ENCODE measurements around the gene KCNG2. TPM values are rescaled to one million over a fixed set of nuclear protein-coding genes. Genes with fewer than 3 reads are reported as not detected.
A peak's percentile ranks its signal among the peaks of the same experiment; 100 is the strongest.

Gene KCNG2
- total and polyA plus RNA-seq, 7 experiments from 2014 or later: not detected

GRCh38 chr18:79902075-79902474, 104.3 kb downstream of the KCNG2 start:
- H3K9me3 ChIP-seq (ENCODE audit: control insufficient read depth in 2 of 3, low read length in 3 of 3): peaks cover 0 to 2% (median 0%) of the 10 kb centered on the region in 3 experiments

GRCh38 chr18:79902640-79903039, 104.9 kb downstream of the KCNG2 start:
- CTCF ChIA-PET: no interaction called here
- POLR2A ChIA-PET: no interaction called here

More at GRCh38 chr18:79902075-79902474, 104.3 kb downstream of the KCNG2 start:
- CTCF ChIA-PET: no interaction called here
- Histone ChIP-seq H3K4me3 (ENCODE audit: low read length) (no peak overlapping the region), H3K27me3 (ENCODE audit: control insufficient read depth in 2 of 2, insufficient read depth in 2 of 2, low read length in 2 of 2) (no peaks in the 10 kb centered on the region), H3K27ac (ENCODE audit: low read depth, low read length) (no peak overlapping the region), H3K4me1 (ENCODE audit: control insufficient read depth in 2 of 2, insufficient read depth in 2 of 2, low read length in 2 of 2) (no peaks in the 10 kb centered on the region), H3K36me3 (ENCODE audit: control insufficient read depth in 2 of 3, insufficient read depth in 3 of 3, low read length in 3 of 3) (peaks cover 0 to 20% (median 0%) of the 10 kb centered on the region in 3 experiments)
- peak overlapping the region in 1 of 9 donors; percentile 59 for H3K27ac Mint-ChIP-seq
- no peak overlapping the region for H3K4me3 Mint-ChIP-seq
- POLR2A ChIA-PET: no interaction called here
- no peaks in the 10 kb centered on the region for H3K27me3 Mint-ChIP-seq
- H3K4me1 Mint-ChIP-seq: peaks cover 0 to 8% (median 5%) of the 10 kb centered on the region in 7 donors
- intact Hi-C loops (cut with micrococcal nuclease): no loop called here
- ATAC-seq (no peak), DNase-seq (peak in 1 of 9 donors; percentile 19)
- H3K36me3 Mint-ChIP-seq: peaks cover 10 to 33% (median 19%) of the 10 kb centered on the region in 5 donors
- peaks cover 4 to 21% (median 10%) of the 10 kb centered on the region in 11 donors for H3K9me3 Mint-ChIP-seq

DNA sequence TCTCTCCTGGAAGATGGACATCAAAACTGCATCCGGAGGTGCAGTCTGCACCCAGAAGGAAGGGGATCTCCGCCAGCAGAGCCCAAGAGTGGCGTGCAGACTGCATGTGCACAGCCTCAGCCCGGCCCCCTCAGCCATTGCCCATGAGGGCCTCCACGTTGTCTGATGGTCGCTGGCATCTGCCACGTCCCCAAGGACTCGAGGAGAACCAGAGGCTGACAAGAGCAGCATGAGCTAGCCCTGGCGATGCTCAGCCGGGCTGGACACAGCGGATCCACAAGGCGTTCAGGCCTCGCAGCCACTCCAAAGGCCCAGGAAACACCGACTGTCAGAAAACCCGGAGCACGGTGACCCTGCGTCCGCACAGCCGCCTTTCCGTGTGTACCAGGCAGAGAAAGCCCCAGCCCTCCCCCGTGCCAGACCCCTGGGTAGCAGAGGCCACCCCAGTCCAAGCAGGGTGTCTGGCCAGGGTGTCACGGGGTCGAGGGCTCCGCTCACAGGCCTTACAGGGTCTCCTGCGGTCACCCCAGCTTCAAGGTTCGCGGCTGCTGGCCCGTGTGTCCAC, 105.4 kb downstream of the KCNG2 start:
- H3K4me1 ChIP-seq (ENCODE audit: control insufficient read depth in 2 of 2, insufficient read depth in 2 of 2, low read length in 2 of 2): no peaks in the 10 kb centered on the region
- peak overlapping the region in 1 of 9 donors; percentile 25 for H3K27ac Mint-ChIP-seq
- H3K27me3 ChIP-seq (ENCODE audit: control insufficient read depth in 2 of 2, insufficient read depth in 2 of 2, low read length in 2 of 2): no peaks in the 10 kb centered on the region
- CTCF ChIA-PET: no interaction called here
- H3K4me3 ChIP-seq (ENCODE audit: low read length): no peak overlapping the region
- peaks cover 0 to 20% (median 0%) of the 10 kb centered on the region in 3 experiments for H3K36me3 ChIP-seq (ENCODE audit: control insufficient read depth in 2 of 3, insufficient read depth in 3 of 3, low read length in 3 of 3)
- ATAC-seq: no peak
- intact Hi-C loops (cut with micrococcal nuclease): no loop called here
- peaks cover 11 to 30% (median 14%) of the 10 kb centered on the region in 5 donors for H3K36me3 Mint-ChIP-seq
- peak in 1 of 9 donors; percentile 16 for DNase-seq
- H3K27ac ChIP-seq (ENCODE audit: low read depth, low read length): no peak overlapping the region
- peaks cover 0 to 8% (median 1%) of the 10 kb centered on the region in 7 donors for H3K4me1 Mint-ChIP-seq
- no peak overlapping the region for H3K4me3 Mint-ChIP-seq
- POLR2A ChIA-PET: no interaction called here
- no peaks in the 10 kb centered on the region for H3K27me3 Mint-ChIP-seq
- H3K9me3 Mint-ChIP-seq: peaks cover 0 to 10% (median 1%) of the 10 kb centered on the region in 11 donors
- no peaks in the 10 kb centered on the region for H3K9me3 ChIP-seq (ENCODE audit: control insufficient read depth in 2 of 3, low read length in 3 of 3)

More at GRCh38 chr18:79902640-79903039, 104.9 kb downstream of the KCNG2 start:
- no peak for ATAC-seq
- intact Hi-C loops (cut with micrococcal nuclease): no loop called here
- DNase-seq: peak in 1 of 9 donors; percentile 17
- Mint-ChIP-seq H3K9me3 (peaks cover under 1 to 16% (median 4%) of the 10 kb centered on the region in 11 donors), H3K27me3 (no peaks in the 10 kb centered on the region), H3K36me3 (peaks cover 10 to 31% (median 15%) of the 10 kb centered on the region in 5 donors), H3K27ac (peak overlapping the region in 1 of 9 donors; percentile 29), H3K4me3 (no peak overlapping the region), H3K4me1 (peaks cover 0 to 8% (median 5%) of the 10 kb centered on the region in 7 donors)
- H3K9me3 ChIP-seq (ENCODE audit: control insufficient read depth in 2 of 3, low read length in 3 of 3): no peaks in the 10 kb centered on the region
- no peaks in the 10 kb centered on the region for H3K4me1 ChIP-seq (ENCODE audit: control insufficient read depth in 2 of 2, insufficient read depth in 2 of 2, low read length in 2 of 2)
- H3K4me3 ChIP-seq (ENCODE audit: low read length): no peak overlapping the region
- no peaks in the 10 kb centered on the region for H3K27me3 ChIP-seq (ENCODE audit: control insufficient read depth in 2 of 2, insufficient read depth in 2 of 2, low read length in 2 of 2)
- no peak overlapping the region for H3K27ac ChIP-seq (ENCODE audit: low read depth, low read length)
- peaks cover 0 to 20% (median 0%) of the 10 kb centered on the region in 3 experiments for H3K36me3 ChIP-seq (ENCODE audit: control insufficient read depth in 2 of 3, insufficient read depth in 3 of 3, low read length in 3 of 3)

- no peak overlapping the region for H3K4me3 Mint-ChIP-seq
- no peaks in the 10 kb centered on the region for H3K9me3 ChIP-seq (ENCODE audit: control insufficient read depth in 2 of 3, low read length in 3 of 3)
- H3K27me3 Mint-ChIP-seq: no peaks in the 10 kb centered on the region
- H3K4me1 ChIP-seq (ENCODE audit: control insufficient read depth in 2 of 2, insufficient read depth in 2 of 2, low read length in 2 of 2): no peaks in the 10 kb centered on the region
- peaks cover 15 to 38% (median 21%) of the 10 kb centered on the region in 5 donors for H3K36me3 Mint-ChIP-seq
- peak; percentile 5 for ATAC-seq
- H3K4me3 ChIP-seq (ENCODE audit: low read length): no peak overlapping the region
- peaks cover 0 to 10% (median 1%) of the 10 kb centered on the region in 11 donors for H3K9me3 Mint-ChIP-seq
- intact Hi-C loops (cut with micrococcal nuclease): no loop called here
- no peak overlapping the region for H3K27ac ChIP-seq (ENCODE audit: low read depth, low read length)
- ChIA-PET POLR2A (interaction anchor here (1.5 kb wide), 1 partner anchor 10 kb away, joined by 3 read pairs; no protein-coding TSS in a partner anchor), CTCF (no interaction called here)
- H3K4me1 Mint-ChIP-seq: peaks cover 0 to 9% (median 3%) of the 10 kb centered on the region in 7 donors
- DNase-seq: peak in 1 of 9 donors; percentile 11
- H3K36me3 ChIP-seq (ENCODE audit: control insufficient read depth in 2 of 3, insufficient read depth in 3 of 3, low read length in 3 of 3): peaks cover 0 to 20% (median 0%) of the 10 kb centered on the region in 3 experiments
- no peak overlapping the region for H3K27ac Mint-ChIP-seq
- H3K27me3 ChIP-seq (ENCODE audit: control insufficient read depth in 2 of 2, insufficient read depth in 2 of 2, low read length in 2 of 2): no peaks in the 10 kb centered on the region
These were observed 106.1 kb downstream of the KCNG2 start for GRCh38 chr18:79903787-79904356.

DNA sequence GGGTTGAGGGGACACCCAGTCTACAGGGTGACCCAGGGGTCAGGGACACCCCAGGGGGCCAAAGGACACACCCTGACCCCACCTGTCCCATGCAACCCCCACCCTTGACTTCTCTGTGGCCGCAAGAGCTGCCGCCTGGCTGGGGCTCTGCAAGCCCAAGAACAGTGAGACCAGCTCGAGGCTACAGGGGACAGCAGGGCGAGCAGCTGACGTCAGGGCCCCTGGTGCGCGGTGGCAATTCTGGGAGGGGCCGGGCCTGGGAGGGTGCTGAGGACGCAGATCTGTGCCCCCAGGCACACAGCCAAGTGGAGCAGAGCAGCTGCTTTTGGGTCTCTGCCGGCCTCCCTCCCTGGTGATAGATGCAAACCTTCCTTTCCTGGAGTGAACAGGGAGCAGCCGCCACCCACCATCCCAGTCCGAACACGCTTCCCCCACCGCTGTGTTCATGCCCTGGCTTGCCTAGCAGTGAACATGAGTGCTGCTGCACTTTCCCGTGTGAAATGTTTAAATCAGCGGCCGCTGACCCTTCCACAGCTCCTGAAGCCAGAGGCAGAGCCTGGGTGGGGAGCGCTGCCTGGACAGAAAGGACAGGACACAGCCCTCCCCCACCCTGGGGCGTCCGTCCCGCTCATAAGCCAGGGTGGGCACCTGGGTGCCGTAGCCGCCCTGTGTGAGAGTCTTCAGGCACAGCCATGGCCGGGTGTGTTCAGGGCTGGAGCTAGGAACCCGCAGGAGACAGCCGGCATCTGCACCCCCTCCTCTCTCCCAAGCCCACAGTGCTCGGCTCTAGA, 106.8 kb downstream of the KCNG2 start:
- Histone ChIP-seq H3K27ac (ENCODE audit: low read depth, low read length) (no peak overlapping the region), H3K9me3 (ENCODE audit: control insufficient read depth in 2 of 3, low read length in 3 of 3) (no peaks in the 10 kb centered on the region), H3K4me1 (ENCODE audit: control insufficient read depth in 2 of 2, insufficient read depth in 2 of 2, low read length in 2 of 2) (no peaks in the 10 kb centered on the region), H3K27me3 (ENCODE audit: control insufficient read depth in 2 of 2, insufficient read depth in 2 of 2, low read length in 2 of 2) (no peaks in the 10 kb centered on the region), H3K36me3 (ENCODE audit: control insufficient read depth in 2 of 3, insufficient read depth in 3 of 3, low read length in 3 of 3) (peaks cover 0 to 27% (median 0%) of the 10 kb centered on the region in 3 experiments), H3K4me3 (ENCODE audit: low read length) (no peak overlapping the region)
- no peak overlapping the region for H3K4me3 Mint-ChIP-seq
- peaks cover 0 to 16% (median 3%) of the 10 kb centered on the region in 7 donors for H3K4me1 Mint-ChIP-seq
- peaks cover 15 to 41% (median 25%) of the 10 kb centered on the region in 5 donors for H3K36me3 Mint-ChIP-seq
- ATAC-seq (peak; percentile 7), DNase-seq (peak in 1 of 9 donors; percentile 15)
- CTCF ChIA-PET: no interaction called here
- POLR2A ChIA-PET: interaction anchor here (1.5 kb wide), 1 partner anchor 11 kb away, joined by 3 read pairs; no protein-coding TSS in a partner anchor
- intact Hi-C loops (cut with micrococcal nuclease): no loop called here
- no peaks in the 10 kb centered on the region for H3K27me3 Mint-ChIP-seq
- no peak overlapping the region for H3K27ac Mint-ChIP-seq
- H3K9me3 Mint-ChIP-seq: peaks cover 0 to 14% (median 1%) of the 10 kb centered on the region in 11 donors

DNA sequence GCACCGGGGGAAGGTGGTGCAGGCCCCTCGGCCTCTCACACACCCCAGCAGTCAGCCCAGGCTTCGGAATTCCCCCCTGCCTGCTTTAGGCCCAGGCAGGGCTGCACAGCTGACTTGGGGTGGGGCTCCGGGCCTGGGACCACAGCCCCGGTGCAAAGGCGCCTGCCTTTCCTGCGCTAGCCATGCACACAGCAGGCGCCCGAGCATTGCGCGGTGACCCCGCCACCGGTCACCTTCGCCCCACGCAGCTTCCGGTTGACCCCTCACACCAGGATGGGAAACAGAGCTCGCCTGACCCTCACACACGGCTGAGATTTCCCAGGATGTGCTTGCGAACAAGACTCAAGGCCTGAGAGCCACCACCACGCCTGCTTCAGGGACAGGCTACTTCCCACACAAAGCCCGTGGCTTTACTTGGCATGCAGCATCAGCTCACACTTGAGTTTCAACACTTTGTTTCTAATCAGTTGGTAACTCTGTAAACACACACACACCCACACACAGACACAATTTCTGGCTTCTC, 107.7 kb downstream of the KCNG2 start:
- peak overlapping the region in 3 of 9 donors; percentile 41 to 68 (median 42) for H3K27ac Mint-ChIP-seq

More for the DNA sequence above, 107.7 kb downstream of the KCNG2 start:
- DNase-seq: peak in 1 of 9 donors; percentile 29
- CTCF ChIA-PET: no interaction called here
- H3K36me3 Mint-ChIP-seq: peaks cover 15 to 43% (median 25%) of the 10 kb centered on the region in 5 donors
- intact Hi-C loops (cut with micrococcal nuclease): no loop called here
- POLR2A ChIA-PET: interaction anchor here (1.5 kb wide), 1 partner anchor 11 kb away, joined by 3 read pairs; no protein-coding TSS in a partner anchor
- no peaks in the 10 kb centered on the region for H3K27me3 ChIP-seq (ENCODE audit: control insufficient read depth in 2 of 2, insufficient read depth in 2 of 2, low read length in 2 of 2)
- H3K9me3 Mint-ChIP-seq: peaks cover 0 to 13% (median 0%) of the 10 kb centered on the region in 11 donors
- no peaks in the 10 kb centered on the region for H3K4me1 ChIP-seq (ENCODE audit: control insufficient read depth in 2 of 2, insufficient read depth in 2 of 2, low read length in 2 of 2)
- peaks cover 0 to 28% (median 0%) of the 10 kb centered on the region in 3 experiments for H3K36me3 ChIP-seq (ENCODE audit: control insufficient read depth in 2 of 3, insufficient read depth in 3 of 3, low read length in 3 of 3)
- no peak for ATAC-seq
- no peak overlapping the region for H3K4me3 ChIP-seq (ENCODE audit: low read length)
- no peaks in the 10 kb centered on the region for H3K27me3 Mint-ChIP-seq
- no peak overlapping the region for H3K27ac ChIP-seq (ENCODE audit: low read depth, low read length)
- no peak overlapping the region for H3K4me3 Mint-ChIP-seq
- H3K4me1 Mint-ChIP-seq: peaks cover 0 to 18% (median 3%) of the 10 kb centered on the region in 7 donors
- no peaks in the 10 kb centered on the region for H3K9me3 ChIP-seq (ENCODE audit: control insufficient read depth in 2 of 3, low read length in 3 of 3)
